NCI-H460 (cell line): ENCODE data around the gene FMN2. TPM values are rescaled to one million over a fixed set of nuclear protein-coding genes. Genes with fewer than 3 reads are reported as not detected.
"Not testable (repeated sequence)": the region's sequence is repeated elsewhere in the genome, so short reads cannot be mapped to it uniquely, and the experiment has no call there.

ENCODE experiments used
- DNase-seq: peaks from one replicate; pipeline ENCODE4 v3.0.0-alpha.2; 2016; ENCODE audit warnings: low read depth; ENCODE audit errors: extremely low read depth
- total RNA-seq: library from RNA; depleted of rRNA; stranded (reverse); fragments of >200 nt; shearing (Covaris generic); gene quantifications from 2 replicates; pipeline ENCODE4 v1.2.3, GENCODE V29; 2014

The FMN2 gene
- total RNA-seq, 1 experiment from 2014 or later, result 6.4 TPM

GRCh38 chr1:240244968-240245628 is 153.4 kb downstream of the FMN2 start:
- DNase-seq, result no peak

- no peak for DNase-seq
Measured at GRCh38 chr1:240245629-240246020, 153.9 kb downstream of the FMN2 start.

DNA sequence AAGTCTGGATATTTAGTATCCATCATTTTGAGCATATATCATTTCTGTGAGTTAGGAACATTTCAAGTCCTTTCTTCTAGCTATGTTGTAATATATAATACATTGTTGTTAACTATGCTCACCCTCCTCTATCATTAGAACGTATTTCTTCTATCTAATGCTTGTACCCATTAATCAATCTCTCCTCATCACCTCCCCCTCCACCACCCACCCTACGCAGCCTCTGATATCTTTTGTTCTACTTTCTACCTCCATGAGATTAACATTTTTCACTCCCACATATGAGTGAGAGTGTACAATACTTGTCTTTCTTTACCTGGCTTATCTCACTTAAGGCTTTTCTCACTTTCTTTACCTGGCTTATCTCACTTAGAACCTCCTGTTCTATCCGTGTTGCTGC is 156.2 kb downstream of the FMN2 start:
- no peak for DNase-seq

GRCh38 chr1:240254006-240254405 is 162.3 kb downstream of the FMN2 start:
- DNase-seq, result no peak

- no peak for DNase-seq
Measured at GRCh38 chr1:240254778-240255291, 163.2 kb downstream of the FMN2 start.

DNA sequence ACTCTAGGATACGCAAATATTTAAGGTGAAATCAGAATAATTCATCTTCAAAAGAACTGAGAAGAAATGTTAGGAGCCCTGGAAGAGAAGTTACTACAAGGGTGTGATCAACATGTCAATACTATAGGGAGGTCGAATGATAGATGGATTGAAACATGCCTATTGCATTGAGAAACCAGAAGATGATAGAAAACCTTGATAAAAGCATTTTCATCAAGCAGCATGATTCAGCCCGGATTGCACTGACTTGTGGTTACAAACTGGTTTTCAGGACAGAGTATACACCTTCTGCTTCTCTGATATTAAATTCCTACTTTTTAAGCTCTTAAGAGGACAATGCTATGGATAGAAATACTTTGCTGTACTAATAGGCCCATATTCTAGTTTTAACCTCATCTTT is 164.2 kb downstream of the FMN2 start:
- no peak for DNase-seq

- no peak for DNase-seq
Measured at GRCh38 chr1:240256836-240257503, 165.3 kb downstream of the FMN2 start.

GRCh38 chr1:240258910-240259309 is 167.2 kb downstream of the FMN2 start:
- DNase-seq, result no peak

DNA sequence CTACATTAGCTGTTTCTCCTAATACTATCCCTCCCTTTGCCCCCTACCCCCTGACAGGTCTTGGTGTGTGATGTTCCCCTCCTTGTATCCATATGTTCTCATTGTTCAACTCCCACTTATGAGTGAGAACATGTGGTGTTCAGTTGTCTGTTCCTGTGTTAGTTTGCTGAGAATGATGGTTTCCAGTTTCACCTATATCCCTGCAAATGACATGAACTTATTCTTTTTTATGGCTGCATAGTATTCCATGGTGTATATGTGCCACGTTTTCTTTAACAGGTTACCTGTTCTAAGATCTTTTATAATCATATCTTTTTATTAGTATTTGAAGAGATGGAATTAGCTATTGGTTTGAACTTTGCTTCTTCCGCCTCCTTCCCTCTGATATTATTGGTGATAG is 172.8 kb downstream of the FMN2 start:
- DNase-seq, result not testable (repeated sequence)

DNA sequence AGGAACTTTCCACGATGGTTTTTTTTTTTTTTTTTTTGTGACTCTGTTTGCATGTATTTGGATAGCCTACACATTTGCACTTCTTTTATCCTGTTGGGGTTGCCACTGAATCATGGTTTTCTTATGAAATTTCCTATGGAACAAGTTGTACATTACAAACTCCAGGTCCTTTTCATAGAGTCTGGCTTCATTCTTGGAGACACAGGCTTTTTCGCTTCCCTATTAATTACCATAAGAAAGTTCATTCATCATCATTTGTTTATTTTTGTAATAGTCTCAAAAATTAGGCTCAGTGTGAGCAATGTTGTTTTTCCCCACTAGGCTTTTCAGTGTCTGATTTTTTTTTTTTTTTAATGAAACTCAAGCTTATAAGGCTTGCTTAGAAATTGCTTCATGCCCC is 179.4 kb downstream of the FMN2 start:
- DNase-seq, result no peak

DNA sequence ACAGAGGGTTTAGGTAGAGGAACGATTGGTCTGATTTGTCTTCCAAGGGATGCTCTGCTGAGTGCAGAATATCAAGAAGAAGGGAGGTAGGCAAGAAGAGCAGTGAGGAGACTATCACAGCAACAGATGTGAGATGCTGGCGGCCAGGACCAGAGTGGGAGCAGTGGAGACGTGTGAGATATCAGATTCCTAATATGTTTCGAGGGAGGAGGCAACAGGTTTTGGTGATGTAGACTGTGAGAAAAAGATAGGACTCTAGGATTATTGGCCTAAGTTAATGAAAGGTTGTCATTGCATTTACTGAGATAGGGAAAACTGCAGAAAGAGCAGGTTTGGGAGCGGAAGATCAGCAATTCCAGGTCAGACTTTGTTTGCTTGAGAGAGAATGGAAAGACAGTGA is 182.9 kb downstream of the FMN2 start:
- no peak for DNase-seq

DNA sequence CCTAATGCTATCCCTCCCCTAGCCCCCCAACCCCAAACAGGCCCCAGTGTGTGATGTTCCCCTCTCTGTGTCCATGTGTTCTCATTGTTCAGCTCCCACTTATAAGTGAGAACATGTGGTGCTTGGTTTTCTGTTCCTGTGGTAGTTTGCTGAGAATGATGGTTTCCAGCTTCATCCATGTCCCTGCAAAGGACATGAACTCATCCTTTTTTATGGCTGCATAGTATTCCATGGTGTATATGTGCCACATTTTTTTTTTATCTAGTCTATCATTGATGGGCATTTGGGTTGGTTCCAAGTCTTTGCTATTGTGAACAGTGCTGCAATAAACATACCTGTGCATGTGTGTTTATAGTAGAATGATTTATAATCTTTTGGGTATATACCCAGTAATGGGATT is 183.5 kb downstream of the FMN2 start:
- not testable (repeated sequence) for DNase-seq

DNA sequence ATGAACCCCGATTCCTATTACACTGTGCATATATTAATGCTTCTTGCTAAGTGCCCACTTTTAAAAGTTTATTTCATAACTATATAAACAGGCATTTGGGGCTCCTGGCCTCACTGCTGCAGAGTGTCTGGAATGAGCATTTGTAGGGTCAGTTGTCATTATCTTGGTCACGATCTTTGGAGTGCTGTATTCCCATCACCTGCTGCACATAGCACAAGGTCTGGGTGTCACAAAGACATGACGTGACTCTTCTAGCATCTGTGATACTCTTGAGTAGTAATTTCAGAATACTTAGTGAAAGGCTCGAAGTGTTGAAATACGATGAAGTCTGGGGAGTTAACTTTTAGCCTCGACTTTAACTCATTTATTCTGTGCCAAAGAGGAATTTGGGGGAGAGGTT is 186.4 kb downstream of the FMN2 start:
- DNase-seq, result no peak

DNA sequence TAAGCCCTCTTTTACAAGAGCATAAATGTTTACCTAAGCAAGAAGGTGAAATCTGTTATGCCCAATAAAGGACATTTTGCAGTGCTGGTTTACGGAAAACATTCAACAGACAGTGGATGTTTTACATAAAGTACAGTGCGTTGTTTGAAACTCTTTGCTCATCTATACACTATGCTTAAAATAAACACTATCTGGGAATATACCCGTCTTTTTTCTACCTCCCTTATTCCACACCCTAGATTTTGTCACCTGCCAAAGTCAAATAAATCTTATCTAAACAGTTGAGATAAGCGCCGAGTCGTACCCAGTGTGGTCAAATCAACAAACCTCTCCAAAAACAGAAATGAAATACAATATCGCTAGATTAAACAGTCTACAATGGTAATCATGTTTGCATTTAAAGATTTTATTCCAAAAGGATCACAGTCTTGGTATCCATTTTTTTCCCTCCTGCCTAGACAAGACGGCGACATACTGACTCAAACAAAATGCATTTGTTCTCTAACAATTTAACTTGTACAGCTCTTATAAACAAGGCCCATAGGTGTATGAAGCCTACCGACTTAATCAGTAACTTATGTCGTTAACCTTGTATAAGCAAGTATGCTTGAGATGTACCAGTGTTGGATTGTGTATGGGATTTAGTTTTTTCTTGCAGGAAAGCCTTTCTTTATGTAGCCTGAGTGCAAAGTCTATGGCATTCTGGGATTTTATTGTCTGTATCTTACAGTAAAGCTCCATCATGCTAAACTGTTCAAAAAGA is 189.1 kb downstream of the FMN2 start:
- no peak for DNase-seq

DNA sequence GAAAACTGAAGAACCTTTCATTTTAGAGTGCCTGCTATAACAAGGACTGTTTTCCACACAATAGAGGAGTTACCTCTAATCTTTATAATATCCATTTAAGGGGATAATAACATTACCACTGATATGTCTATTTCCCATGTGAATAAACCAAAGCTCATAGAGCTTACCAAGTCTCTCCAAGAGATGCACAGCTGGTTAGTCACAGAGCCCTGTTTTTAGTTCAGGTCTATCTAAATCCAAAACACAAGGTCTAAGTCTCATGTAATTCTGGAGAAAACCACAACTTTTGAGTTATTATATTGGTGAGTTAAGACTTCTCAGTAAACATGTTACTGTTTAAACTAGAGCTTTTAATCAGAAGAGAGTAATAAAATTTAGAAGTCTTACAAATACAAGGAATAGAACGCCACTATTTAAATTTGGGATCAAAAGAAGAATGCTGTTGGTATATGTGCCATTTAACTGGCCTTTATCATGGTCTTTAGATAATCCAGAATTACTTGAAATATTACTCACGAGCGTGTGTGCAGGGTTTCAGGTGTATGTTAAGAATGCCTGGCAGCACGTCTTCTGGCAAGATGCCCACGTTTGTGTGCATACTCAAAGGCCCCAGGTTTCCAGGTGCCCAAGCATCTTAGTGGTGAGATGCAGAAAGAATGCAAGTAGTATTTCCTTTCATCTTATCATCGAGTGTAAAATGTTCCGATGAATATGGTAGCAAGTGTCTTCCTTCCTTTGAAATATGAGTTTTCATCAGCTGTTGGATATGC is 190.6 kb downstream of the FMN2 start:
- DNase-seq, result no peak

- no peak for DNase-seq
Measured at GRCh38 chr1:240284656-240285414, 193.2 kb downstream of the FMN2 start.

DNA sequence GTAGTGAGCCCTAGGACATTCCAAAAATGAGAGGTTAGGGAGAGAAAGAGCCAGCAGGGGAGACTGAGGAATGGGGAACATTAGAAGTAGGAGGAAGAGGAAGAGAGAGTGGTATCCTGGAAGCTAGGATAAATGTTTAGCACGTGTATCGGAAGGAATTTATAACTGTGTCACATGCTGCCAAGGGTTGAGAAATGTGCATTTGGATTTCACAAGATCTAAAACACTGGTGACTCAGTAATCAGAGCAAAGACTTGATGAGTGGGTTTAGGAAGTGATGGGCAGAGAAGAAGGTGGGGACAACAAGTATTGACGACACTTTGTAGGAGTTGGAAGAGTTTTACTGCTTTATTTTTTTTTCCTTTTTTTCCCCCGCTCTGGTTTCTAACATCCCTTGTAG is 193.9 kb downstream of the FMN2 start:
- DNase-seq, result no peak

- DNase-seq, result peak; percentile 38
Measured at GRCh38 chr1:240287722-240288121, 196.0 kb downstream of the FMN2 start.

GRCh38 chr1:240293706-240294105 is 202.0 kb downstream of the FMN2 start:
- DNase-seq, result no peak

GRCh38 chr1:240294566-240294965 is 202.9 kb downstream of the FMN2 start:
- no peak for DNase-seq
